NCI-H526 treated with DMSO at 0.1 percent for 48 hours (cell line): ENCODE measurements around the gene MAN1A1.
"Not testable (repeated sequence)": the region's sequence is repeated elsewhere in the genome, so short reads cannot be mapped to it uniquely, and the experiment has no call there.

Experiments used
- DNase-seq: peaks from one replicate; lab custom pipeline; 2025; lab: John Stamatoyannopoulos, UW

MAN1A1 gene

GRCh38 chr6:119349361-119350201 lies at the start of gene MAN1A1:
Gene MAN1A1 (minus strand): TSS chr6:119349761. CDS start chr6:119349065, 696 bp downstream.
- peak; percentile 74 for DNase-seq

DNA sequence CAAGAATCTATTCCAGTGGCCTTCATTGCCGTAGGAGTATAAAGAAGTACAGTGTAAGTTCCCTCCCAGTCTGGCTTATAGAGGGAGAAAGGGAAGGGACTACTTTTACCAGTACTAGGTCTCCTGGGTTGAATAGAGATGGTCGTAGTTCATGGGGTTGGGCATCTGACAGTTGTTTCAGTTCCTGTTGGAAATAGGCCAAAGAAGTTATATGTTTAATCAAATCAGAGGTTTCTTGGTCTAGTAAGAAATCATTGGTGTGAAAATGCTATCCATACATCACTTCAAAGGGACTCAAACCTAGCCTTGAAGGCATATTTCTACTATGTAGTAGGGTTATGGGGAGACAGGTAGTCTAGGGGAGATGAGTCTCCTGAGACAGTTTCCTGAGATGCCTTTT lies 45.6 kb upstream of the MAN1A1 start:
- no peak for DNase-seq

DNA sequence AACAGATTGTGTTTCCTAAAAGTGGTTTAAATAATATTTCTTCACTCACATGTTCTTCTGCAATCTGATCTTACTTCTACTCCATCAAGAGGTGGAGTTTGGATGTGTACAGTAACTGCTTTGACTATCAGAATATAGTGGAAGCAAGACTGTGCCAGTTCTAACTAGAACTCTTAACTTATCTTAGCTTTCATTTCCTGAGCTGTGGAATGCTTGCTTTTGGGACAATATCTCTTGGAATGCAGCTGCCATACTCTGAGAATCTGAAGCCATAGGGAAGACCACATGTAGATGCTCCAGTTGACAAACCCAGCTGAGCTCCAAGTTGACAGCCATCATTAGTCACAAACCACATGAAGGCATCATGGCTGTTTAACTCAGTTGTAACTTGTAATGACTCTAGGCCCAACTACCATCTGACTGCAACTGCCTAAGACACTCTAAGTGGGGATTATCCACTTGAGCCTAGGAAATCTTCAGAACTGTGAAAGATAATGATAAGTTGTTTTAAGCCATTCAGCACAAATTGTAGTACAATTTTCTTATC lies 40.8 kb upstream of the MAN1A1 start:
- no peak for DNase-seq

GRCh38 chr6:119385994-119386393 lies 36.4 kb upstream of the MAN1A1 start:
- no peak for DNase-seq

DNA sequence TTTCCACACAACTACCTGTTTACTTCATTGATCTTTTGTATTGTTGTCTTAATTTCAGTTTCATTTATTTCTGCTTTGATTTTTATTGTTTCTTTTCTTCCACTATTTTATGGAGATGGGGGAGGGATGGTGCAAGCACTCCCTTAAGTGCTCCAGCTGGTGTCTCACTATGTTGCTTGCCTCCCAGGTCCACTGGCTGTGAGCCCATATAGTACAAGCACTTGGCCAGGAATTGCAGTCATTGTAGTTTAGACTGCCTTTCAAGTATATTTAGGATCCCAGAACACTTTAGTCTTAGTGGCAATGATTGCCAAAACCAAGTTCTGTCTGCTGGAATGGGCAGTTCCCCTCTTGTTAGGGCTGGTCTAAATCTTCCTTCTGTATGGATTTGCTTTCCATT lies 34.9 kb upstream of the MAN1A1 start:
- DNase-seq = no peak

DNA sequence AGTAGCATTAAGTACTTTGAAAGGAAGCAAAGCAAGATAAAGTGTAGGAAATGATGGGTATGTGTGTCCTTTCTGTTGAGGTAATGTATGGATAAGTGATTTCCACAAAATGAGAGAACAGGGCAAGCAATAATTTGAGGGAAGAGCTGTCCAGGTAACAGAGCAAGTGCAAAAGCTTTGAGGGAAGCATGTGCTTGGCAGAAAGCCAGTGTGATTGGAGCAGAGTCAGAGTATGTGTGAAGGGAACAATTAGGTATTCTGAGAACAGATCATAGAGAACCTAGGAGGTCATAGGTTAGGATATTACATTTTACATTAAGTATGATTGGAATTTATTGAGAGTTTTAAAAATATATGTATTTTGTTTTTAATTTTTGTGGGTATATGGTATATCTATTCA lies 30.2 kb upstream of the MAN1A1 start:
- no peak for DNase-seq

GRCh38 chr6:119377043-119377442 lies 27.5 kb upstream of the MAN1A1 start:
- not testable (repeated sequence) for DNase-seq

DNA sequence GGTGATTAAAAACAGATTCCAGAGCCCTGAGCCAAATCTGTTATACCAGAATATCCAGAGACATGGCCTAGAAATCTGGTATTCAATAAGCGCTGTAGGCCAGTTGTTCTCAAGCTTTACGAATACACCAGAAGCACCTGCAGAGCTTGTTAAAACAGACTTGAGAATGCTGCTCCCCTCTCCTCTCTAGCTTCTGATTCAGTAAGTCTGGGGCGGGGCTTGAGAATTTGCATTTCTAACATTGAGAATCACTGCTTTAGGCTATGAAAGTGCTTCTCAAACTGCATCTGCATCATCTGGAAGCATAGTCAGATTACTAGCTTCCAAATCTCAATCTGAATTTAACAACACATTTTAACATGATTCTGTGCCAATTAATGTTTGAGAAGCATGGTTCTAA lies 20.5 kb upstream of the MAN1A1 start:
- DNase-seq = no peak

DNA sequence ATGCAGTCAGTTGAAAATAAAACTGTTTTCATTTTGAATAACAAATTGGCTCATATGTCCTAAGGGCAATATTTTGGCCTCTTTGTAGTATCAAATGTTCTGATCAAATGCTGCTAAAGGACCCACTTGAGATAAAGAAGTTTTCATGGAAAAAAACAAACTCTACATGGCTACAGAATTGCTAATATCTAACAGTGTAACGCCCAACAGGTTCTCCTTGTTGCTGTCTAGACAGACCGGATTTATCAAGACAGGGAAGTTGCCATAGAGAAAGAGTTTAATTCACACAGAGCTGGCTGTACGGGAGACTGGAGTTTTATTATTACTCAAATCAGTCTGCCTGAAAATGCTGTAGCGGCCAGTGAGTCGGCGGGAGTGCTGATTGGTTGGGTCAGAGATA lies 19.4 kb upstream of the MAN1A1 start:
- no peak for DNase-seq

GRCh38 chr6:119361209-119361608 lies 11.6 kb upstream of the MAN1A1 start:
- no peak for DNase-seq

GRCh38 chr6:119360262-119360915 lies 10.8 kb upstream of the MAN1A1 start:
- no peak for DNase-seq

DNA sequence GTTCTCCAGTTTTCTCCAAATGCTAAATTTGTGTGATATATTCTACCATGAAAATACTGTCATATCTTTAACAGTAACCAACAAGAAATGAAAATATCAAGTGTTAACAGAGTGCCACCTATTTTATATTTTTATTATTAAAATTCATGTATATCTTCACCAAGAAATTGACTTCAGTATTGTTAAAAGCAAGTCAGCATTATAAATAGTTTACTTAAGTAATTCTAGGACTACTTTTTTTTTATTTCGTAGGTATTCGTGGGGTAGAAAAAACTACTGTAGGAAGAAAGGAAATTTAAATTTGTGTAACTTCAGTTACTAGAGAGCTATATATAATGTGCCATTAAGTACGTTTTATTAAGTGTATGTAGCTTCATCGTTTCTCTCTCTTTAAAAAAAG lies 6.3 kb upstream of the MAN1A1 start:
- DNase-seq = no peak

DNA sequence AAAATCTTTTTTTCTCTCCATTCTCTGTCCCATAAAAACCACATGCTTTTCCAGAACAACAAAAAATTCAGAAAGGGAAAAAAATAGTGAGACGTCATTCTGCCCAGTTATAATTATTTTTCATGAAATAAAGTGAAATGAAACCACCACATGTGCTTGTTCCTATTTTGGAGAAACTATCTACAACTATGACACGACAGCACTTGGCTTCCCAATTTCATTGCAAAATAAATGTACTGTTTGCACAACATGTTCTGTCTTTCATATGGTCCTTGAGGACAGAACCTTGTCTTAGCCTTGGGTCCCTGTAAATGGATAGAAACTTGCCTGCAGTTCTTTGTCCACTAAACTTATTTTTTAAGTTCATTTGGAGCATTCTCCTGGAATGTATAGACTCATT lies 5.6 kb upstream of the MAN1A1 start:
- DNase-seq = no peak

GRCh38 chr6:119353696-119354095 lies 4.1 kb upstream of the MAN1A1 start:
- DNase-seq = no peak

- no peak for DNase-seq
Observed at GRCh38 chr6:119352001-119352400, 2.4 kb upstream of the MAN1A1 start.

DNA sequence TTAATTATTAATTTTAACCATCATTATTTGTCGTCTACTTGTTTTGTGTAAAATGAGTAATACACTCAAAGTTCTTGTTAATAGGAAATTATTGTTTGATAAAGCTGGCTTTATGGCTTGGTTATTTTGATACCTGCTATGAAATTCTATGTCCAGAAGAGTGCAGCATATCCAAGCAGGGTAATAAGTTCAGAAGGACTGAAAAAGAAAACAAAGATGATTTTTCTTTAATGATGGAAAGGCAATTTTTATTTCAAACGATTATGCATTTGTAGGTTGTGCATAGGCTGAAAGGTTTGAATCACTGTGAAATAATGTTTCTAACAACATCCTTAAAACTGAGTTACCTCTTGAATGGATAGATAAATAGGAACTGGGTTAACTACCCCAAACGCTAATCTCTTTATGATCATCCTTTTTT lies 1.4 kb upstream of the MAN1A1 start:
- peak; percentile 68 for DNase-seq

GRCh38 chr6:119350202-119350951 lies 816 bp upstream of the MAN1A1 start:
- DNase-seq = peak; percentile 68

- DNase-seq = no peak
Observed at GRCh38 chr6:119348748-119349360, 707 bp downstream of the MAN1A1 start.

DNA sequence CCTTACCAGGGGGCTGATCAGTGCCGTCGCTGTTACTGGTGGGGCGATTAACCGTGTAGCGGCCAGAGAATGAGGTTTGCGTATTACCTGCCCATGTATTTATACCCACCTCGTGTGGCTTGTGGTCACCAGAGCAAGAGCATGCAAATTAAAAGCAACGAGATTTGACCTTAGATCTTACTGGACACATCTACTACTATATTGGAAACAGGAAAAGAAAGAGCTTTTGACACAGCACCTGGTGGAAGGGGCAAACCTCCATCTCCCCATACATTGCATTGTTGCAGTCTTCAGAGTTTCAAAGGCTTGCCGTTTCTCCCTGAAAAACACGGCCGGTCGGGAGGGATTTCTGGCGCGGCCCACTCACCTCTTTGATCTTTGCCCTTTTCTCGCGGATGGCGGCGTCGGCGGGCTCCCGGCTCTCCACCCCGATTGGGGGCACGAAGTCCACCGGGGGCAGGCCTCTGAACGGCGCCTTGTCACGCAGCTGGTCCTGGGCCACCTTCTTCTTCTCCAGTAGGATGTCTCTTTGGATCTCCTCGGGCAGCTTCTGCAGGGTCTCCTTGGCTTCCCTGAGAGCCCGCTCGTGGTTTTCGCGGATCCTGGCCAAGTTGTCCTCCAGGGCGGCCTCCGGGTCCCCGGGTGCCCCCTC lies 1.3 kb downstream of the MAN1A1 start:
- no peak for DNase-seq

DNA sequence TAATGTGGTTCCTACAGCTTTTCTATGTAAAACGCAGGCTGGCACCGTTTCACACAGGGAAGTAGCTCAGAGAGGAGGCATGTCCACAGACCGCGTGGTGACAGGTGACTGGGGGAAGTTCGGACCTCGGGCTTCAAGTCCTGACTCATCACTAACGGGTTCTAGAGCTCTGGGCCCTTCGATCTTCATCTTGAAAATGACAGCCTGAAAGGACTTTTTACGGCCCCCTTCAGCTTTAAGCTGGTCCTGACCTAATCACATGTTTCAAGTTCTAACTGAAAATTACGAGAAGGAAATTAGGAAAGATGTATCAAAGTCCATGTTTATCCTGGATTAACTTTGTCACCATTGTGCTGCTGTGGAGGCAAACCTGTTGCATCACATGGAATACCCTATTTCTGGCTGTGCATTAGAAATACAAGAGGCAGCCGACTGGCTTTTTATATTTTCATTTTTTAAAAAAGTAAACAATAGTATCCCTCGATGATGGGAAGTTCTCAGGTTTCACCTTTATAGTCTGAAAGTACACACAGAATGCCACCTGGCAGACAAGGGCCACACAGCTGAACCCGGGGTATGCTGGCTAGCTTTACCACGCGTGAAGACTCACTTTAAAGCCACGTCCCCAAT lies 2.0 kb downstream of the MAN1A1 start:
- peak; percentile 77 for DNase-seq

- DNase-seq = peak; percentile 30
Observed at GRCh38 chr6:119346936-119347335, 2.6 kb downstream of the MAN1A1 start.
